Keratinocyte (primary cell): ENCODE measurements around the gene ARHGAP18. TPM values are rescaled to one million over a fixed set of nuclear protein-coding genes. Genes with fewer than 3 reads are reported as not detected.

Source experiments
- DNase-seq: peaks from one replicate; pipeline ENCODE4 v3.0.0-alpha.2; 2011; ENCODE audit warnings: low read depth, missing footprints, low spot score
- FAIRE-seq: peaks from 2 replicates; lab custom pipeline; 2011; peaks lifted over from hg19 to GRCh38; lab: Jason Lieb, UNC
- H2AFZ ChIP-seq: 2 replicates; pipeline ENCODE4 v1.6.0; 2012; ENCODE audit warnings: low read length, control low read depth, inconsistent platforms; ENCODE audit not compliant: control insufficient read depth
- H3K27ac ChIP-seq: 2 replicates; pipeline ENCODE4 v1.5.1; 2011; ENCODE audit warnings: low read length; ENCODE audit not compliant: control insufficient read depth, insufficient read depth
- H3K27me3 ChIP-seq: 3 replicates; pipeline ENCODE4 v1.6.0; 2011; ENCODE audit warnings: low read length; ENCODE audit not compliant: control insufficient read depth, insufficient read depth; ENCODE audit errors: extremely low read depth
- H3K36me3 ChIP-seq, 2 experiments: 2 replicates in 1 of 2; 3 replicates in 1 of 2; pipeline ENCODE4 v1.5.1; 2011; ENCODE audit warnings: low read length in 2 of 2, mild to moderate bottlenecking in 1 of 2; ENCODE audit not compliant: control insufficient read depth in 2 of 2, insufficient read depth in 2 of 2; ENCODE audit errors: extremely low read depth in 1 of 2
- H3K4me1 ChIP-seq: 3 replicates; pipeline ENCODE4 v1.5.1; 2011; ENCODE audit warnings: low read length; ENCODE audit not compliant: control insufficient read depth, insufficient read depth; ENCODE audit errors: extremely low read depth
- H3K4me2 ChIP-seq: 3 replicates; pipeline ENCODE4 v1.6.0; 2011; ENCODE audit warnings: low read depth, low read length; ENCODE audit not compliant: control insufficient read depth, insufficient read depth; ENCODE audit errors: extremely low read depth
- H3K4me3 ChIP-seq, 3 experiments: fragments of 200-600 bp in 1 of 3; sonication (generic) in 1 of 3; 2 replicates in 2 of 3; 3 replicates in 1 of 3; pipeline ENCODE4 v1.5.1; 2011 to 2016; ENCODE audit warnings: low read length in 3 of 3, mild to moderate bottlenecking in 3 of 3, control low read depth in 2 of 3, inconsistent platforms in 1 of 3, low read depth in 1 of 3, mixed read lengths in 1 of 3, mixed run types in 1 of 3, moderate library complexity in 1 of 3; ENCODE audit not compliant: control insufficient read depth in 2 of 3, insufficient read depth in 2 of 3; ENCODE audit errors: extremely low read depth in 1 of 3
- H3K79me2 ChIP-seq: 2 replicates; pipeline ENCODE4 v1.6.0; 2012; ENCODE audit warnings: low read length; ENCODE audit not compliant: control insufficient read depth, insufficient read depth
- H3K9ac ChIP-seq: 3 replicates; pipeline ENCODE4 v1.6.0; 2011; ENCODE audit warnings: low read length; ENCODE audit not compliant: control insufficient read depth, insufficient read depth; ENCODE audit errors: extremely low read depth
- H3K9me1 ChIP-seq: 3 replicates; pipeline ENCODE4 v1.6.0; 2011; ENCODE audit warnings: low read length; ENCODE audit not compliant: control insufficient read depth, insufficient read depth; ENCODE audit errors: extremely low read depth
- H3K9me3 ChIP-seq: 2 replicates; pipeline ENCODE4 v1.5.1; 2012; ENCODE audit warnings: low read depth, low read length; ENCODE audit not compliant: control insufficient read depth
- H4K20me1 ChIP-seq: 3 replicates; pipeline ENCODE4 v1.6.0; 2011; ENCODE audit warnings: low read length; ENCODE audit not compliant: control insufficient read depth, insufficient read depth; ENCODE audit errors: extremely low read depth
- EZH2 ChIP-seq: IDR thresholded peaks from one replicate; pipeline ENCODE4 v1.6.1; 2012; ENCODE audit warnings: inconsistent platforms, mild to moderate bottlenecking, low read length, moderate library complexity
- dilution Hi-C: fragments of 300-500 bp; cut with MboI; formaldehyde crosslinking; loops from one replicate; pipeline ENCODE4 v1.7.0; 2020; ENCODE audit warnings: low sequenced_read_pairs; ENCODE audit not compliant: extremely low pct_ligation_motif_present
- polyA plus RNA-seq, 5 experiments: library from polyadenylated mRNA; depleted of rRNA in 3 of 5; stranded (reverse) in 3 of 5; stranded (forward) in 1 of 5; unstranded in 1 of 5; fragments of >200 nt; gene quantifications; 1 replicate in 1 of 5; 2 replicates in 3 of 5; 3 replicates in 1 of 5; pipeline versions ENCODE4 v1.2.1 to v1.2.3, GENCODE V29; 2011 to 2012; ENCODE audit warnings: missing spikeins in 2 of 5, low read depth in 1 of 5, low replicate concordance in 1 of 5
- TF ChIP-seq, protein P1 (sequence below), 3 experiments: IDR thresholded peaks in 1 of 3; conservative IDR thresholded peaks in 1 of 3; optimal IDR thresholded peaks in 1 of 3; 2 replicates in 2 of 3; 3 replicates in 1 of 3; pipeline versions ENCODE3 to v1.5.1; 2011; ENCODE audit warnings: low read length in 3 of 3, mild to moderate bottlenecking in 3 of 3, moderate library complexity in 2 of 3, control low read depth in 1 of 3, inconsistent platforms in 1 of 3; ENCODE audit not compliant: insufficient read depth in 2 of 3; ENCODE audit errors: extremely low read depth in 1 of 3

The ARHGAP18 gene
- polyA plus RNA-seq, 1 donor (not counting 4 experiments of a cell fraction or from before 2014, with no cell fraction given): 17.7 TPM

GRCh38 chr6:129730477-129731165 is 20.6 kb upstream of the ARHGAP18 start:
- no peak overlapping the region for H3K4me2 ChIP-seq
- H3K9me3 ChIP-seq: no peaks in the 10 kb centered on the region
- no peak overlapping the region for H3K9ac ChIP-seq
- peak overlapping the region; percentile 37 for H3K27ac ChIP-seq
- dilution Hi-C loops: no loop called here
- DNase-seq: no peak
- H3K36me3 ChIP-seq: no peaks in the 10 kb centered on the region
- no peak for TF ChIP-seq EZH2
- TF ChIP-seq, protein P1, sequence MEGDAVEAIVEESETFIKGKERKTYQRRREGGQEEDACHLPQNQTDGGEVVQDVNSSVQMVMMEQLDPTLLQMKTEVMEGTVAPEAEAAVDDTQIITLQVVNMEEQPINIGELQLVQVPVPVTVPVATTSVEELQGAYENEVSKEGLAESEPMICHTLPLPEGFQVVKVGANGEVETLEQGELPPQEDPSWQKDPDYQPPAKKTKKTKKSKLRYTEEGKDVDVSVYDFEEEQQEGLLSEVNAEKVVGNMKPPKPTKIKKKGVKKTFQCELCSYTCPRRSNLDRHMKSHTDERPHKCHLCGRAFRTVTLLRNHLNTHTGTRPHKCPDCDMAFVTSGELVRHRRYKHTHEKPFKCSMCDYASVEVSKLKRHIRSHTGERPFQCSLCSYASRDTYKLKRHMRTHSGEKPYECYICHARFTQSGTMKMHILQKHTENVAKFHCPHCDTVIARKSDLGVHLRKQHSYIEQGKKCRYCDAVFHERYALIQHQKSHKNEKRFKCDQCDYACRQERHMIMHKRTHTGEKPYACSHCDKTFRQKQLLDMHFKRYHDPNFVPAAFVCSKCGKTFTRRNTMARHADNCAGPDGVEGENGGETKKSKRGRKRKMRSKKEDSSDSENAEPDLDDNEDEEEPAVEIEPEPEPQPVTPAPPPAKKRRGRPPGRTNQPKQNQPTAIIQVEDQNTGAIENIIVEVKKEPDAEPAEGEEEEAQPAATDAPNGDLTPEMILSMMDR (optimal IDR thresholded peaks at IDR 0.05 in 1 of 3, IDR thresholded peaks at IDR 0.05 in 1 of 3, conservative IDR thresholded peaks at IDR 0.05 in 1 of 3; ENCODE audit: extremely low read depth in 1 of 3, insufficient read depth in 2 of 3, low read length in 3 of 3): peak in 2 of 3 experiments; percentile 46 to 53
- peak overlapping the region; percentile 98 for H2AFZ ChIP-seq
- no peaks in the 10 kb centered on the region for H3K79me2 ChIP-seq
- H4K20me1 ChIP-seq: no peaks in the 10 kb centered on the region
- H3K4me3 ChIP-seq: no peak overlapping the region
- H3K4me1 ChIP-seq: peaks cover 22% of the 10 kb centered on the region
- no peaks in the 10 kb centered on the region for H3K27me3 ChIP-seq
- FAIRE-seq: peak; percentile 95
- H3K9me1 ChIP-seq: no peaks in the 10 kb centered on the region

- Histone ChIP-seq H3K4me1 (peaks cover 5% of the 10 kb centered on the region), H3K79me2 (no peaks in the 10 kb centered on the region), H3K4me2 (no peak overlapping the region), H3K27me3 (no peaks in the 10 kb centered on the region), H4K20me1 (no peaks in the 10 kb centered on the region), H3K36me3 (no peaks in the 10 kb centered on the region), H3K9me3 (no peaks in the 10 kb centered on the region), H3K4me3 (no peak overlapping the region), H3K27ac (no peak overlapping the region), H3K9me1 (no peaks in the 10 kb centered on the region), H3K9ac (no peak overlapping the region), H2AFZ (no peak overlapping the region)
- TF ChIP-seq, protein P1 (optimal IDR thresholded peaks at IDR 0.05 in 1 of 3, IDR thresholded peaks at IDR 0.05 in 1 of 3, conservative IDR thresholded peaks at IDR 0.05 in 1 of 3; ENCODE audit: extremely low read depth in 1 of 3, insufficient read depth in 2 of 3, low read length in 3 of 3): no peak
- TF ChIP-seq EZH2: no peak
- DNase-seq (no peak), FAIRE-seq (no peak)
- dilution Hi-C loops: no loop called here
These were observed 16.7 kb upstream of the ARHGAP18 start for GRCh38 chr6:129726650-129727049.
